K562 (cell line): Measurements from ENCODE around the gene IFI16. TPM values are rescaled to one million over a fixed set of nuclear protein-coding genes. Genes with fewer than 3 reads are reported as not detected.

Source experiments
- ATAC-seq: fragments of 200-7000 bp; cut with Tn5 transposase; 3 replicates; pipeline ENCODE4 v1.9.1; 2020; ENCODE audit warnings: moderate library complexity
- BruUV-seq: library from RNA; stranded (reverse); fragments of 400-500 nt; replicated peaks from 2 replicates; lab custom pipeline; 2021; lab: Mats Ljungman, UMichigan
- CTCF ChIA-PET: fragments of 300-600 bp; formaldehyde crosslinking; extraction: SDS; loops from one replicate; lab custom pipeline; 2021; ENCODE audit warnings: low intra/inter-chr PET ratio; lab: Yijun Ruan, JAX
- POLR2A ChIA-PET: fragments of 300-600, 350-650 bp; sonication (Branson Sonifier 250); formaldehyde crosslinking; extraction: SDS; loops from one replicate; lab custom pipeline; 2021; ENCODE audit warnings: antibody characterized with exemption, inconsistent platforms; lab: Yijun Ruan, JAX
- DNase-seq, 4 experiments: peaks; one replicate each; pipeline versions ENCODE4 v3.0.0 to v3.0.0-alpha.2; 2011 to 2018; ENCODE audit warnings: low spot score in 3 of 4, mixed read lengths in 3 of 4; ENCODE audit errors: extremely low read depth in 1 of 4
- FAIRE-seq: peaks from 2 replicates; lab custom pipeline; 2011; peaks lifted over from hg19 to GRCh38; lab: Jason Lieb, UNC
- H2AFZ ChIP-seq: 2 replicates; pipeline ENCODE4 v1.6.0; 2011; ENCODE audit warnings: low read depth, low read length, control low read depth, inconsistent platforms
- H3K27ac ChIP-seq: fragments of 200-600 bp; 3 replicates; pipeline ENCODE4 v1.8.0; 2011; ENCODE audit warnings: low read depth, mild to moderate bottlenecking, control low read depth, inconsistent platforms, low read length, moderate library complexity, mixed read lengths; ENCODE audit errors: extremely low read depth
- H3K27me3 ChIP-seq, 2 experiments: fragments of 300-600 bp in 1 of 2; 2 replicates in 1 of 2; 3 replicates in 1 of 2; pipeline versions ENCODE4 v1.6.0 to v1.8.0; 2011; ENCODE audit warnings: inconsistent platforms in 2 of 2, low read length in 2 of 2, mild to moderate bottlenecking in 1 of 2, mixed read lengths in 1 of 2, moderate library complexity in 1 of 2; ENCODE audit not compliant: control insufficient read depth in 2 of 2, insufficient read depth in 2 of 2
- H3K36me3 ChIP-seq: fragments of 300-600 bp; 3 replicates; pipeline ENCODE4 v1.8.0; 2011; ENCODE audit warnings: mild to moderate bottlenecking, low read length, inconsistent platforms; ENCODE audit not compliant: control insufficient read depth, insufficient read depth
- H3K4me1 ChIP-seq, 2 experiments: fragments of 200-600 bp in 1 of 2; replicated peaks in 1 of 2; 2 replicates in 1 of 2; 3 replicates in 1 of 2; pipeline versions ENCODE4 v1.5.1 to v1.8.0; 2011; ENCODE audit warnings: inconsistent platforms in 2 of 2, low read length in 2 of 2, mild to moderate bottlenecking in 1 of 2, mixed read lengths in 1 of 2, moderate library complexity in 1 of 2; ENCODE audit not compliant: control insufficient read depth in 2 of 2, insufficient read depth in 2 of 2
- H3K4me2 ChIP-seq: 2 replicates; pipeline ENCODE4 v1.6.1; 2011; ENCODE audit warnings: low read length, control low read depth, inconsistent platforms, mixed read lengths; ENCODE audit not compliant: insufficient read depth
- H3K4me3 ChIP-seq: fragments of 200-600 bp; sonication (generic), shearing (Covaris generic); 2 replicates; pipeline ENCODE4 v1.5.1; 2016; ENCODE audit warnings: control low read depth, inconsistent platforms
- H3K79me2 ChIP-seq: fragments of 200-600 bp; 3 replicates; pipeline ENCODE4 v1.8.0; 2011; ENCODE audit warnings: low read length, inconsistent platforms; ENCODE audit not compliant: control insufficient read depth, insufficient read depth
- H3K9ac ChIP-seq, 2 experiments: 2 replicates each; pipeline versions ENCODE4 v1.6.0 to v1.6.1; 2011; ENCODE audit warnings: low read depth in 2 of 2, low read length in 2 of 2, control low read depth in 1 of 2, inconsistent platforms in 1 of 2, mild to moderate bottlenecking in 1 of 2, mixed read lengths in 1 of 2; ENCODE audit not compliant: insufficient read depth in 1 of 2
- H3K9me1 ChIP-seq: one replicate; pipeline ENCODE4 v1.6.0; 2011; ENCODE audit warnings: inconsistent platforms, mild to moderate bottlenecking, low read length, moderate library complexity; ENCODE audit not compliant: control insufficient read depth, insufficient read depth
- H3K9me3 ChIP-seq: replicated peaks from 2 replicates; pipeline ENCODE4 v1.5.1; 2011; ENCODE audit warnings: low read depth, low read length, inconsistent platforms; ENCODE audit not compliant: control insufficient read depth, insufficient read depth
- H4K20me1 ChIP-seq: replicated peaks from 2 replicates; pipeline ENCODE4 v1.6.1; 2011; ENCODE audit warnings: low read length, inconsistent platforms, mixed read lengths; ENCODE audit not compliant: control insufficient read depth, insufficient read depth
- MTA2 ChIP-seq: fragments of 450-650 bp; IDR thresholded peaks from 2 replicates; pipeline ENCODE4 v1.6.1; 2016; ENCODE audit warnings: low read depth
- SMAD2 ChIP-seq: fragments of 150-350 bp; IDR thresholded peaks from 2 replicates; pipeline ENCODE4 v1.6.1; 2014; ENCODE audit warnings: low read depth, mild to moderate bottlenecking, low read length
- ZKSCAN3 ChIP-seq: fragments of 250-450 bp; sonication (Bioruptor Pico); IDR thresholded peaks from 2 replicates; pipeline ENCODE4 v1.4.0; 2020
- WGBS: fragments of 100-300 bp; shearing (Covaris generic); methylation state at CpG from one replicate; pipeline ENCODE4 v1.1.6; 2016; ENCODE audit warnings: low coverage, mixed read lengths; ENCODE audit not compliant: insufficient coverage; ENCODE audit errors: missing lambda C conversion rate; 5-methylcytosine and 5-hydroxymethylcytosine counted together
- in situ Hi-C: fragments of 300-500 bp; cut with MboI; formaldehyde crosslinking; loops from 4 replicates; pipeline ENCODE4 v1.15.0; 2018; ENCODE audit warnings: inconsistent platforms, mixed read lengths
- intact Hi-C: fragments of 100-400 bp; cut with micrococcal nuclease; formaldehyde crosslinking; loops from 2 replicates; pipeline ENCODE4 v1.14.2; 2022
- polyA plus RNA-seq, 8 experiments: library from polyadenylated mRNA; depleted of rRNA in 4 of 8; stranded (reverse) in 5 of 8; unstranded in 3 of 8; fragments of >200 nt; fragmentation: Nextera tagmentation in 2 of 8; fragmentation: Illumina TruSeq in 1 of 8; extraction: Ambion mirVana in 2 of 8; extraction: Trizol in 1 of 8; gene quantifications; 2 replicates each; pipeline versions ENCODE4 v1.2.1 to v1.2.3, GENCODE V29; 2011 to 2014; ENCODE audit warnings: inconsistent platforms in 1 of 8, missing spikeins in 1 of 8
- total RNA-seq, 7 experiments: library from RNA; depleted of rRNA in 6 of 7; stranded (reverse); fragments of >200 nt in 6 of 7; fragmentation: Illumina TruSeq in 2 of 7; extraction: Trizol in 2 of 7; gene quantifications; 2 replicates each; pipeline versions ENCODE4 v1.2.1 to v1.2.3, GENCODE V29; 2011 to 2021; ENCODE audit warnings: low replicate concordance in 1 of 7
- TF ChIP-seq, protein P1 (sequence below): sonication (generic); formaldehyde crosslinking; IDR thresholded peaks from 2 replicates; pipeline ENCODE4 v1.4.0; 2020; ENCODE audit warnings: mild to moderate bottlenecking, missing genetic modification reagents
- TF ChIP-seq, protein P2 (sequence below): sonication (generic); formaldehyde crosslinking; IDR thresholded peaks from 2 replicates; pipeline ENCODE4 v1.8.0; 2023; ENCODE audit warnings: mild to moderate bottlenecking, missing genetic modification reagents
- TF ChIP-seq, protein P3 (sequence below): fragments of 250-450 bp; sonication (Bioruptor Pico); IDR thresholded peaks from 2 replicates; pipeline ENCODE4 v1.5.0; 2021; ENCODE audit warnings: mild to moderate bottlenecking, moderate library complexity

The IFI16 gene
- total and polyA plus RNA-seq, 9 of the 15 experiments (the other 6 are each of a cell fraction or from before 2014, with no cell fraction given): 0.70 to 2.8 (median 1.6) TPM

DNA sequence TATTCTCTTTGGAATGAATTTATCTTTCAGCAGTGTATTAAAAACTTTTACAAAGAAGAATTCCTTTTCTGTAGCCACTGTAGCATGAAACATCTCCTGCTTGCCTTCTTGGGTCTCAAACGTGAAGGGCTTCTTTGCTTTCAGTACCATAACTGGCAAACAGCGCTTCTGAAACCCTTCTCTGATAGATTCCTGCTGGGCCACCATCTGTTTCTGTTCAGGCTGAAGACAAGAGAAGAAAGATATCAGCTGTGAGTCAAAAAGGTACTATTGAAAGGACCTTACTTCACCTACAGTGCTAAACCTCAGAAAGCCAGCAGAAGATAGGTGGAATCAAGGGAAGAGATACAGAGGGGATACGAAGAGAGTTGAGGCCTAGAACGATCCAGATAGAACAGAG, 56.4 kb downstream of the IFI16 start:
- intact Hi-C loops: no loop called here
- no peaks in the 10 kb centered on the region for H3K79me2 ChIP-seq
- H4K20me1 ChIP-seq: no peaks in the 10 kb centered on the region
- ChIA-PET POLR2A (no interaction called here), CTCF (no interaction called here)
- H3K27ac ChIP-seq: no peak overlapping the region
- H3K4me1 ChIP-seq: no peaks in the 10 kb centered on the region
- peaks cover 0 to 9% of the 10 kb centered on the region in 2 experiments; a peak in 2 of 5 replicates for H3K27me3 ChIP-seq
- FAIRE-seq (no peak), ATAC-seq (no peak), DNase-seq (no peak)
- WGBS: 12% methylated on average over 4 of the region's 4 CpGs
- H3K36me3 ChIP-seq: no peaks in the 10 kb centered on the region
- no peak overlapping the region for H3K9ac ChIP-seq
- no peaks in the 10 kb centered on the region for H3K9me1 ChIP-seq
- no peak overlapping the region for H3K4me2 ChIP-seq
- no peaks in the 10 kb centered on the region for H3K9me3 ChIP-seq
- H2AFZ ChIP-seq: no peak overlapping the region
- TF ChIP-seq, protein P1, sequence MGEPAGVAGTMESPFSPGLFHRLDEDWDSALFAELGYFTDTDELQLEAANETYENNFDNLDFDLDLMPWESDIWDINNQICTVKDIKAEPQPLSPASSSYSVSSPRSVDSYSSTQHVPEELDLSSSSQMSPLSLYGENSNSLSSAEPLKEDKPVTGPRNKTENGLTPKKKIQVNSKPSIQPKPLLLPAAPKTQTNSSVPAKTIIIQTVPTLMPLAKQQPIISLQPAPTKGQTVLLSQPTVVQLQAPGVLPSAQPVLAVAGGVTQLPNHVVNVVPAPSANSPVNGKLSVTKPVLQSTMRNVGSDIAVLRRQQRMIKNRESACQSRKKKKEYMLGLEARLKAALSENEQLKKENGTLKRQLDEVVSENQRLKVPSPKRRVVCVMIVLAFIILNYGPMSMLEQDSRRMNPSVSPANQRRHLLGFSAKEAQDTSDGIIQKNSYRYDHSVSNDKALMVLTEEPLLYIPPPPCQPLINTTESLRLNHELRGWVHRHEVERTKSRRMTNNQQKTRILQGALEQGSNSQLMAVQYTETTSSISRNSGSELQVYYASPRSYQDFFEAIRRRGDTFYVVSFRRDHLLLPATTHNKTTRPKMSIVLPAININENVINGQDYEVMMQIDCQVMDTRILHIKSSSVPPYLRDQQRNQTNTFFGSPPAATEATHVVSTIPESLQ: no peak
- TF ChIP-seq, protein P2, sequence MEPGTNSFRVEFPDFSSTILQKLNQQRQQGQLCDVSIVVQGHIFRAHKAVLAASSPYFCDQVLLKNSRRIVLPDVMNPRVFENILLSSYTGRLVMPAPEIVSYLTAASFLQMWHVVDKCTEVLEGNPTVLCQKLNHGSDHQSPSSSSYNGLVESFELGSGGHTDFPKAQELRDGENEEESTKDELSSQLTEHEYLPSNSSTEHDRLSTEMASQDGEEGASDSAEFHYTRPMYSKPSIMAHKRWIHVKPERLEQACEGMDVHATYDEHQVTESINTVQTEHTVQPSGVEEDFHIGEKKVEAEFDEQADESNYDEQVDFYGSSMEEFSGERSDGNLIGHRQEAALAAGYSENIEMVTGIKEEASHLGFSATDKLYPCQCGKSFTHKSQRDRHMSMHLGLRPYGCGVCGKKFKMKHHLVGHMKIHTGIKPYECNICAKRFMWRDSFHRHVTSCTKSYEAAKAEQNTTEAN (CRISPR knock-in tag): no peak
- TF ChIP-seq, protein P3, sequence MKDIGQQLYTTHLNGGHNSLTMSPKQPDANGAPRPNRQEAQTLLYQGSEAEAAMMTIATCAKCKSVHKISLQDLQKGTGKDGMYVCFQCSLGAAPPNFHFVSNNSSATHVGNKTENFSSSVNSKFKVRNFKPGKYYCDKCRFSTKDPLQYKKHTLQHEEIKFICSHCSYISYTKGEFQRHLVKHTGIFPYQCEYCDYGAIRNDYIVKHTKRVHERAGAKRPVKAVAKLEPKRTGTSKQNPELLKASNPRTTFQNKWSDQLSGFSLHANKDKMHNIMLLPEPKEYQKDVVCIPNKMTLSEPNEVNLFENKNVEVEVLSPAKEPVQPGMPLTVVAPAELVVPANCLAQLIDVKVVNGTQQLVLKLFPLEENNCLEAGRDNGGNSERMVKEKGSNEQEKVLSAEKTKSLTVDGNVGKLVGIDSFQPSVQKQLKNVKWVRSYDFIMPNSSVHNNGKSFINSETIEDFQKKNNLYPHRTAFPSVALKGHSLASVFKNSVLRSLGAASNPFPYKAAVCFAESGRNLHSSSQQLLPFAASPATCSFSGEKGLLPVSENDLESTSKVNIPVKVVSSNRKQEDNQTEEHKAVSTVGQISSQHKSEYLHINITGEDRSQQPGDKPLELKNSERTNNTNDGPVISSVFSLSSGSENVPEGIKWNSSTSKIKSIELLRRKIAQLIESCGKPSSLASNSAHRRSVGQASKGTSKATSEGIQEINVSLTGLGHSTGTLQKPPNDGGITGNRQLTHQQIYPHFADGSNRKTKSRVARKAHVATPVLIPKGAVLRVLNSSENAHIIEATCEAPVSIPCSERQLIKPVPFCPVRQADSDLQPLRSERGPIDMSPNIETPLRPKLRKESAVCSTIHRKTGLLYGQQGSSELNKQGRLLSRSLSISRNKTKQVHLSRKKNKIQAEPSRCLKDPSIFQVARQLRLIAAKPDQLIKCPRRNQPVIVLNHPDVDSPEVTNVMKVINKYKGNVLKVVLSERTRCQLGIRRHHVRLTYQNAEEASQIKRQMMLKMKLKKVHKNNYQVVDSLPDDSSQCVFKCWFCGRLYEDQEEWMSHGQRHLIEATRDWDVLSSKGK (CRISPR knock-in tag): no peak
- TF ChIP-seq MTA2: no peak
- no peak for TF ChIP-seq SMAD2
- TF ChIP-seq ZKSCAN3 (CRISPR knock-in tag): no peak
- H3K4me3 ChIP-seq: no peak overlapping the region
- in situ Hi-C loops: no loop called here
- BruUV-seq: no TSS peak
